Activated T-helper 1 cell treated with anti-CD3 and anti-CD28 coated beads, Interleukin-12 subunit alpha, Interleukin-12 subunit beta, Interleukin-2, Interleukin-4 antibody, amounts not matched to agents 30 ng/mL and 10 ng/mL and 1 ng/mL, durations not matched to agents 14 hours and 24 hours and 36 hours (primary cell): ENCODE data around the gene CRIM1. TPM values are rescaled to one million over a fixed set of nuclear protein-coding genes. Genes with fewer than 3 reads are reported as not detected.

Experiments used
- DNase-seq: peaks from one replicate; pipeline ENCODE4 v3.0.0; 2021; ENCODE audit warnings: low spot score
- H3K27ac Mint-ChIP-seq: one replicate; pipeline ENCODE4 v1.8.0; 2021; ENCODE audit warnings: mild to moderate bottlenecking, mixed read lengths
- H3K27me3 Mint-ChIP-seq: one replicate; pipeline ENCODE4 v1.8.0; 2022; ENCODE audit warnings: mild to moderate bottlenecking, moderate library complexity, mixed read lengths; ENCODE audit not compliant: insufficient read depth
- H3K36me3 Mint-ChIP-seq: one replicate; pipeline ENCODE4 v1.8.0; 2021; ENCODE audit warnings: low read depth, mixed read lengths
- H3K4me1 Mint-ChIP-seq: one replicate; pipeline ENCODE4 v1.8.0; 2021; ENCODE audit warnings: low read depth, mixed read lengths
- H3K4me3 Mint-ChIP-seq: one replicate; pipeline ENCODE4 v1.8.0; 2021; ENCODE audit warnings: mild to moderate bottlenecking, moderate library complexity, mixed read lengths
- H3K9me3 Mint-ChIP-seq: one replicate; pipeline ENCODE4 v1.8.0; 2021; ENCODE audit warnings: mixed read lengths
- intact Hi-C: fragments of 100-400 bp; cut with micrococcal nuclease; formaldehyde crosslinking; loops from one replicate; pipeline ENCODE4 v1.15.1; 2024
- total RNA-seq: library from RNA; stranded (reverse); gene quantifications from 2 replicates; pipeline ENCODE4 v1.2.3, GENCODE V29; 2022

The CRIM1 gene
- total RNA-seq, 1 donor from 2014 or later = 15.3 TPM

- no peak for DNase-seq
- peaks cover 21% of the 10 kb centered on the region for H3K4me1 Mint-ChIP-seq
- peaks cover 15% of the 10 kb centered on the region for H3K27me3 Mint-ChIP-seq
- no peak overlapping the region for H3K27ac Mint-ChIP-seq
- peaks cover 5% of the 10 kb centered on the region for H3K36me3 Mint-ChIP-seq
- intact Hi-C loops = no loop called here
- no peak overlapping the region for H3K4me3 Mint-ChIP-seq
- H3K9me3 Mint-ChIP-seq = no peaks in the 10 kb centered on the region
Observed at GRCh38 chr2:36368438-36368837, 12.9 kb downstream of the CRIM1 start.

- Mint-ChIP-seq H3K27me3 (peaks cover 11% of the 10 kb centered on the region), H3K4me1 (peaks cover 28% of the 10 kb centered on the region), H3K9me3 (no peaks in the 10 kb centered on the region), H3K4me3 (no peak overlapping the region), H3K36me3 (peaks cover 5% of the 10 kb centered on the region), H3K27ac (no peak overlapping the region)
- intact Hi-C loops = no loop called here
- DNase-seq = no peak
Observed at GRCh38 chr2:36369163-36369562, 13.6 kb downstream of the CRIM1 start.

- intact Hi-C loops = no loop called here
- H3K27me3 Mint-ChIP-seq = peaks cover 10% of the 10 kb centered on the region
- peaks cover 5% of the 10 kb centered on the region for H3K36me3 Mint-ChIP-seq
- H3K4me1 Mint-ChIP-seq = peaks cover 34% of the 10 kb centered on the region
- H3K9me3 Mint-ChIP-seq = no peaks in the 10 kb centered on the region
- H3K27ac Mint-ChIP-seq = no peak overlapping the region
- no peak overlapping the region for H3K4me3 Mint-ChIP-seq
- DNase-seq = no peak
Observed at GRCh38 chr2:36369716-36370115, 14.1 kb downstream of the CRIM1 start.

- no peak overlapping the region for H3K27ac Mint-ChIP-seq
- intact Hi-C loops = no loop called here
- H3K9me3 Mint-ChIP-seq = no peaks in the 10 kb centered on the region
- H3K4me3 Mint-ChIP-seq = no peak overlapping the region
- peaks cover 5% of the 10 kb centered on the region for H3K36me3 Mint-ChIP-seq
- H3K27me3 Mint-ChIP-seq = peaks cover 10% of the 10 kb centered on the region
- no peak for DNase-seq
- H3K4me1 Mint-ChIP-seq = peaks cover 35% of the 10 kb centered on the region
Observed at GRCh38 chr2:36370281-36370680, 14.7 kb downstream of the CRIM1 start.

- H3K27me3 Mint-ChIP-seq = peaks cover 7% of the 10 kb centered on the region
- H3K4me3 Mint-ChIP-seq = no peak overlapping the region
- no peaks in the 10 kb centered on the region for H3K9me3 Mint-ChIP-seq
- no peak for DNase-seq
- intact Hi-C loops = no loop called here
- peaks cover 6% of the 10 kb centered on the region for H3K36me3 Mint-ChIP-seq
- H3K4me1 Mint-ChIP-seq = peaks cover 37% of the 10 kb centered on the region
- no peak overlapping the region for H3K27ac Mint-ChIP-seq
Observed at GRCh38 chr2:36371070-36371874, 15.7 kb downstream of the CRIM1 start.

GRCh38 chr2:36371928-36372391, 16.4 kb downstream of the CRIM1 start:
- DNase-seq = no peak
- Mint-ChIP-seq H3K9me3 (no peaks in the 10 kb centered on the region), H3K4me3 (no peak overlapping the region), H3K36me3 (peaks cover 7% of the 10 kb centered on the region), H3K27ac (no peak overlapping the region), H3K4me1 (peaks cover 39% of the 10 kb centered on the region), H3K27me3 (peaks cover 7% of the 10 kb centered on the region)
- intact Hi-C loops = no loop called here

GRCh38 chr2:36373149-36373926, 17.8 kb downstream of the CRIM1 start:
- intact Hi-C loops = no loop called here
- H3K27ac Mint-ChIP-seq = no peak overlapping the region
- peaks cover 11% of the 10 kb centered on the region for H3K36me3 Mint-ChIP-seq
- DNase-seq = no peak
- H3K27me3 Mint-ChIP-seq = peaks cover 6% of the 10 kb centered on the region
- peak overlapping the region; percentile 6 for H3K4me3 Mint-ChIP-seq
- no peaks in the 10 kb centered on the region for H3K9me3 Mint-ChIP-seq
- H3K4me1 Mint-ChIP-seq = peaks cover 39% of the 10 kb centered on the region

GRCh38 chr2:36374585-36374984, 19.0 kb downstream of the CRIM1 start:
- no peaks in the 10 kb centered on the region for H3K9me3 Mint-ChIP-seq
- peaks cover 45% of the 10 kb centered on the region for H3K4me1 Mint-ChIP-seq
- H3K36me3 Mint-ChIP-seq = peaks cover 17% of the 10 kb centered on the region
- intact Hi-C loops = no loop called here
- DNase-seq = no peak
- peaks cover 2% of the 10 kb centered on the region for H3K27me3 Mint-ChIP-seq
- H3K4me3 Mint-ChIP-seq = no peak overlapping the region
- no peak overlapping the region for H3K27ac Mint-ChIP-seq

GRCh38 chr2:36376319-36376765, 20.8 kb downstream of the CRIM1 start:
- no peak overlapping the region for H3K4me3 Mint-ChIP-seq
- intact Hi-C loops = no loop called here

GRCh38 chr2:36376992-36377738, 21.6 kb downstream of the CRIM1 start:
- H3K4me3 Mint-ChIP-seq = no peak overlapping the region
- no peaks in the 10 kb centered on the region for H3K9me3 Mint-ChIP-seq
- peaks cover 14% of the 10 kb centered on the region for H3K36me3 Mint-ChIP-seq
- peaks cover 43% of the 10 kb centered on the region for H3K4me1 Mint-ChIP-seq
- H3K27me3 Mint-ChIP-seq = peaks cover 2% of the 10 kb centered on the region
- H3K27ac Mint-ChIP-seq = no peak overlapping the region
- intact Hi-C loops = no loop called here
- no peak for DNase-seq

More at GRCh38 chr2:36376319-36376765, 20.8 kb downstream of the CRIM1 start:
- peaks cover 14% of the 10 kb centered on the region for H3K36me3 Mint-ChIP-seq
- H3K27ac Mint-ChIP-seq = no peak overlapping the region
- H3K4me1 Mint-ChIP-seq = peaks cover 49% of the 10 kb centered on the region
- peaks cover 2% of the 10 kb centered on the region for H3K27me3 Mint-ChIP-seq
- DNase-seq = no peak
- no peaks in the 10 kb centered on the region for H3K9me3 Mint-ChIP-seq

GRCh38 chr2:36379710-36380448, 24.3 kb downstream of the CRIM1 start:
- peaks cover 12% of the 10 kb centered on the region for H3K36me3 Mint-ChIP-seq
- H3K4me1 Mint-ChIP-seq = peaks cover 18% of the 10 kb centered on the region
- no peak for DNase-seq
- H3K9me3 Mint-ChIP-seq = no peaks in the 10 kb centered on the region
- intact Hi-C loops = no loop called here
- peaks cover 2% of the 10 kb centered on the region for H3K27me3 Mint-ChIP-seq
- no peak overlapping the region for H3K4me3 Mint-ChIP-seq
- no peak overlapping the region for H3K27ac Mint-ChIP-seq
